ENCODE results near the gene SMPD3.

DNA sequence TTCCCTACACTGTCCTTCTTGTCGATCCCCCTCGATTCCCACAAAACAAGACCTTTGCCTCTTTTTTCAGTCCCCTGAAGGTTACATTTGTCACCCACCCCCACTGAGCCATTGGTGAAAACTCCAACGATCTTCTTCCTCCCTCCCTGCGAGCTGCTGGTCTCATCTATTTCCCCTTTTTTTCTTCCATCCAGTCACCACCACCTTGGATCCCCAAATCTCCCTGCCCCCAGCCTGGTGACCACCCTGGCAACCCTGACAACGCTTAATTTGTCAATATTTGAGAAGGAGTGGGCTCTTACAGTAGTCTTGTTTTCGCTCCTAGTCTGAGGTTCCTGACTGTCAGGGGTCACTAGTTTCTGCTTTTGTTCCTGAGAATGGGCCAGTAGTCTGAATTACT is 62.9 kb downstream of the SMPD3 start:
- TF ChIP-seq CTCF (IDR thresholded peaks at IDR 0.05) (no peak), POLR2A (IDR thresholded peaks at IDR 0.05) (no peak)
